Right cardiac atrium (tissue), 5 donors: ENCODE measurements around the gene HADH. TPM values are rescaled to one million over a fixed set of nuclear protein-coding genes. Genes with fewer than 3 reads are reported as not detected.
"Not testable (repeated sequence)": the region's sequence is repeated elsewhere in the genome, so short reads cannot be mapped to it uniquely, and the experiment has no call there.

ENCODE experiments used
- ATAC-seq, 2 donors: fragments of 200-7000 bp; cut with Tn5 transposase; one replicate each; pipeline versions ENCODE4 v1.8.0 to v1.9.1; 2020; ENCODE audit warnings: moderate library complexity in 2 of 2, mild to moderate bottlenecking in 1 of 2
- DNase-seq, 3 donors: peaks; one replicate each; pipeline ENCODE4 v3.0.0-alpha.2; 2020
- H3K27ac ChIP-seq: one replicate; pipeline ENCODE4 v1.5.1; 2013; ENCODE audit warnings: mild to moderate bottlenecking, low read length, control low read depth, moderate library complexity
- H3K27me3 ChIP-seq: one replicate; pipeline ENCODE4 v1.6.1; 2013; ENCODE audit not compliant: control insufficient read depth, insufficient read depth
- H3K4me1 ChIP-seq: one replicate; pipeline ENCODE4 v1.6.1; 2013; ENCODE audit warnings: low read length; ENCODE audit not compliant: control insufficient read depth, insufficient read depth
- H3K4me3 ChIP-seq: one replicate; pipeline ENCODE4 v1.5.1; 2013; ENCODE audit warnings: low read length, control low read depth
- H3K9me3 ChIP-seq: one replicate; pipeline ENCODE4 v1.6.1; 2013; ENCODE audit warnings: low read length; ENCODE audit not compliant: control insufficient read depth
- WGBS: extraction: QIAGEN DNeasy Blood & Tissue Kit; methylation state at CpG from one replicate; pipeline ENCODE4 v1.1.7; 2013; 5-methylcytosine and 5-hydroxymethylcytosine counted together
- intact Hi-C, 4 donors: fragments of 100-400 bp; cut with DNase I; formaldehyde crosslinking; loops; one replicate each; pipeline versions ENCODE4 v1.11.0 to v1.14.0; 2022 to 2023
- polyA plus RNA-seq: library from polyadenylated mRNA; stranded (reverse); fragments of 200-250 nt; gene quantifications from one replicate; pipeline ENCODE4 v1.2.3, GENCODE V29; 2013
- total RNA-seq, 4 donors: library from RNA; stranded (reverse); fragmentation: NEBNext Ultra II Directional; extraction: Animal tissue kit (Norgen Biotek cat#: 25700); gene quantifications; one replicate each; pipeline ENCODE4 v1.2.1, GENCODE V29; 2021
- donor health status: healthy with polysubstance abuse.
- donor health status: DM: no; HTN: yes; CAD: no.
- donor health status: DM: no; HTN: no; CAD: no.
- donor health status: DM: no; HTN: yes; CAD: no; lungs with severe emphysema.
- donor health status: DM: yes; HTN: yes; CAD: no.

The HADH gene
- total and polyA plus RNA-seq, 5 donors = 137 to 174 (median 160) TPM

- H3K27ac ChIP-seq, intact Hi-C loops, H3K4me3 ChIP-seq, ATAC-seq, H3K27me3 ChIP-seq, H3K4me1 ChIP-seq, DNase-seq, H3K9me3 ChIP-seq: not testable (repeated sequence)
- 95% methylated on average over 5 of the region's 5 CpGs for WGBS
Measured at GRCh38 chr4:108012382-108012781, 22.7 kb downstream of the HADH start.

GRCh38 chr4:108013327-108013726 is 23.6 kb downstream of the HADH start:
- H3K27me3 ChIP-seq = no peaks in the 10 kb centered on the region
- H3K27ac ChIP-seq = no peak overlapping the region
- no peaks in the 10 kb centered on the region for H3K9me3 ChIP-seq
- H3K4me1 ChIP-seq = no peaks in the 10 kb centered on the region
- H3K4me3 ChIP-seq = no peak overlapping the region
- intact Hi-C loops = no loop called here
- no peak for DNase-seq
- no peak for ATAC-seq

- no peaks in the 10 kb centered on the region for H3K9me3 ChIP-seq
- 96% methylated on average over 5 of the region's 5 CpGs for WGBS
- no peak for DNase-seq
- intact Hi-C loops = no loop called here
- H3K4me1 ChIP-seq = no peaks in the 10 kb centered on the region
- ATAC-seq = no peak
- H3K4me3 ChIP-seq = no peak overlapping the region
- no peaks in the 10 kb centered on the region for H3K27me3 ChIP-seq
- no peak overlapping the region for H3K27ac ChIP-seq
Measured at GRCh38 chr4:108013955-108014354, 24.3 kb downstream of the HADH start.

GRCh38 chr4:108018040-108018883 is 28.6 kb downstream of the HADH start:
- Histone ChIP-seq H3K4me3 (no peak overlapping the region), H3K27ac (no peak overlapping the region), H3K27me3 (no peaks in the 10 kb centered on the region), H3K9me3 (no peaks in the 10 kb centered on the region), H3K4me1 (no peaks in the 10 kb centered on the region)
- DNase-seq (peak; percentile 74 to 90 (median 84)), ATAC-seq (peak; percentile 71 to 73)
- WGBS = 38% methylated on average over 8 of the region's 8 CpGs
- intact Hi-C loops = loop anchor here in 2 of 4 donors (5.0 kb wide), 1 partner anchor 554 kb away; no protein-coding TSS in a partner anchor

GRCh38 chr4:108018884-108019187 is 29.1 kb downstream of the HADH start:
- ATAC-seq (no peak), DNase-seq (no peak)
- Histone ChIP-seq H3K27me3 (no peaks in the 10 kb centered on the region), H3K9me3 (no peaks in the 10 kb centered on the region), H3K4me1 (no peaks in the 10 kb centered on the region), H3K27ac (no peak overlapping the region), H3K4me3 (no peak overlapping the region)
- intact Hi-C loops = loop anchor here in 2 of 4 donors (5.0 kb wide), 1 partner anchor 553 kb away; no protein-coding TSS in a partner anchor
- 44% methylated on average over 2 of the region's 2 CpGs for WGBS

GRCh38 chr4:108024085-108024877 is 34.6 kb downstream of the HADH start:
- WGBS = 89% methylated on average over 5 of the region's 5 CpGs
- no peak overlapping the region for H3K4me3 ChIP-seq
- ATAC-seq (no peak), DNase-seq (no peak)
- intact Hi-C loops = loop anchor here in 1 of 4 donors (10.0 kb wide), 1 partner anchor 551 kb away; no protein-coding TSS in a partner anchor
- H3K27me3 ChIP-seq = no peaks in the 10 kb centered on the region
- H3K9me3 ChIP-seq = no peaks in the 10 kb centered on the region
- no peak overlapping the region for H3K27ac ChIP-seq
- H3K4me1 ChIP-seq = no peaks in the 10 kb centered on the region

GRCh38 chr4:108024878-108025165 is 35.1 kb downstream of the HADH start:
- ATAC-seq (no peak), DNase-seq (no peak)
- Histone ChIP-seq H3K4me3 (no peak overlapping the region), H3K4me1 (no peaks in the 10 kb centered on the region), H3K27ac (no peak overlapping the region), H3K9me3 (no peaks in the 10 kb centered on the region), H3K27me3 (no peaks in the 10 kb centered on the region)
- intact Hi-C loops = loop anchor here in 1 of 4 donors (10.0 kb wide), 1 partner anchor 550 kb away; no protein-coding TSS in a partner anchor

- ATAC-seq (no peak), DNase-seq (no peak)
- H3K27ac ChIP-seq = no peak overlapping the region
- H3K27me3 ChIP-seq = no peaks in the 10 kb centered on the region
- H3K4me1 ChIP-seq = no peaks in the 10 kb centered on the region
- no peaks in the 10 kb centered on the region for H3K9me3 ChIP-seq
- 87% methylated on average over 9 of the region's 9 CpGs for WGBS
- no peak overlapping the region for H3K4me3 ChIP-seq
- intact Hi-C loops = loop anchor here in 1 of 4 donors (10.0 kb wide), 1 partner anchor 546 kb away; no protein-coding TSS in a partner anchor
Measured at GRCh38 chr4:108029016-108029720, 39.5 kb downstream of the HADH start.

GRCh38 chr4:108029731-108030130 is 40.0 kb downstream of the HADH start:
- WGBS = 89% methylated on average over 5 of the region's 5 CpGs
- DNase-seq = no peak
- peak in 1 of 2 donors; percentile 22 for ATAC-seq

GRCh38 chr4:108030332-108030731 is 40.6 kb downstream of the HADH start:
- H3K27me3 ChIP-seq = no peaks in the 10 kb centered on the region
- WGBS = 84% methylated on average over 2 of the region's 2 CpGs
- H3K4me3 ChIP-seq = no peak overlapping the region
- no peaks in the 10 kb centered on the region for H3K9me3 ChIP-seq
- no peaks in the 10 kb centered on the region for H3K4me1 ChIP-seq
- ATAC-seq (peak; percentile 21 to 47), DNase-seq (peak in 1 of 3 donors; percentile 39)
- no peak overlapping the region for H3K27ac ChIP-seq
- intact Hi-C loops = no loop called here

More at GRCh38 chr4:108029731-108030130, 40.0 kb downstream of the HADH start:
- no peaks in the 10 kb centered on the region for H3K9me3 ChIP-seq
- intact Hi-C loops = loop anchor here in 1 of 4 donors (10.0 kb wide), 1 partner anchor 545 kb away; no protein-coding TSS in a partner anchor
- H3K27ac ChIP-seq = no peak overlapping the region
- no peaks in the 10 kb centered on the region for H3K4me1 ChIP-seq
- no peaks in the 10 kb centered on the region for H3K27me3 ChIP-seq
- no peak overlapping the region for H3K4me3 ChIP-seq
